HUES64 (cell line): ENCODE data around the gene CTIF.

ENCODE experiments used
- H3K27ac ChIP-seq: 2 replicates; pipeline ENCODE4 v1.7.0; 2013; ENCODE audit warnings: low read depth, low read length, inconsistent platforms
- H3K27me3 ChIP-seq: 2 replicates; pipeline ENCODE4 v1.6.1; 2013; ENCODE audit warnings: mild to moderate bottlenecking, low read length; ENCODE audit not compliant: insufficient read depth
- H3K36me3 ChIP-seq: 2 replicates; pipeline ENCODE4 v1.6.1; 2013; ENCODE audit warnings: mild to moderate bottlenecking, low read length; ENCODE audit not compliant: insufficient read depth
- H3K4me1 ChIP-seq: 2 replicates; pipeline ENCODE4 v1.6.1; 2013; ENCODE audit warnings: mild to moderate bottlenecking, low read length, moderate library complexity; ENCODE audit not compliant: insufficient read depth
- H3K4me3 ChIP-seq: 2 replicates; pipeline ENCODE4 v1.5.1; 2013; ENCODE audit warnings: mild to moderate bottlenecking, low read length, moderate library complexity
- H3K9ac ChIP-seq: 2 replicates; pipeline ENCODE4 v1.6.1; 2013; ENCODE audit warnings: mild to moderate bottlenecking, low read depth, low read length
- H3K9me3 ChIP-seq: 2 replicates; pipeline ENCODE4 v1.6.1; 2013; ENCODE audit warnings: low read depth, low read length; ENCODE audit not compliant: insufficient read depth
- WGBS: fragments of 150-250, 120-280 bp; methylation state at CpG from one replicate; pipeline ENCODE4 v1.1.7; 2013; ENCODE audit warnings: missing lambda C conversion rate; 5-methylcytosine and 5-hydroxymethylcytosine counted together

Gene CTIF

DNA sequence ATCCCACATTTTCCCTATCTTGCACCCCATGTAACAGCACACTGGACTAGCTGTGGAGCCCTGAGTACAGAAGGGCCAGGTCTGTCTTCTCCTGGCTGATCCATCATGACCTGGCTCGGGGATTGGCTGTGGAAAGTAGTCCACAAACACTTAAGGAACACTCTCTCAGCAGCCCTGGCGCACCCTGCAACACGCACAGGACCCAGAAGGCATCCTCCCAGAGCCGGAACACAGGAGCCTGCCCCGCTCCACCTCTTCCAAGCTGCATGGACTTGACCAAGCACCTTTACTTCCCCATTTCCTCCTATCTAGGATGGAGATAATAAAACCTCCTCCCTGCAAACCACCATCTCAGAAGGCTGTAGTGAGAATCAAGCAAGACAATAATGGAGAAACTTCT is 151.7 kb downstream of the CTIF start:
- Histone ChIP-seq H3K4me3 (no peak overlapping the region), H3K27me3 (no peaks in the 10 kb centered on the region), H3K4me1 (no peaks in the 10 kb centered on the region), H3K9me3 (no peaks in the 10 kb centered on the region), H3K27ac (no peak overlapping the region), H3K9ac (no peak overlapping the region), H3K36me3 (no peaks in the 10 kb centered on the region)
- WGBS = 97% methylated on average over 5 of the region's 5 CpGs

DNA sequence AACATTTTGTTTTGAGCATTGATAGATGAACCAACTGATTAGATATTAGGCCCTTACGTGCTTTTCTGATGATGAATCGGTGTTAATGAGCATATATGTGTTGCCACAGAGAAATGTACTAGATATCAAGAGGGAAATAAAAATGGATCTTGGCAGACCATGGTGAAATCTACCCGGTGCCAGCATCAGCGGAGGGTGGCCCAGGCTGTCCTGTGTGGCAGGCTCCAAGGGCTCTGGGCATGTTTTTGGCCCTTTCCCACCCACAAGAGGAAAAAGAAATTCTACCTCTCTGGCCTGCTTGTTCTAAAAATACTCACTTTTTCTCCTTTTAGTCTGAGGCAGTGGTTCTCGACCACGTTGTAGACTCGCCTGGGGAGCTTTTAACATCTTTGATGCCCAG is 154.2 kb downstream of the CTIF start:
- no peaks in the 10 kb centered on the region for H3K9me3 ChIP-seq
- 88% methylated on average over 7 of the region's 7 CpGs for WGBS
- no peaks in the 10 kb centered on the region for H3K27me3 ChIP-seq
- H3K4me1 ChIP-seq = no peaks in the 10 kb centered on the region
- H3K9ac ChIP-seq = no peak overlapping the region
- no peak overlapping the region for H3K27ac ChIP-seq
- no peaks in the 10 kb centered on the region for H3K36me3 ChIP-seq
- no peak overlapping the region for H3K4me3 ChIP-seq

DNA sequence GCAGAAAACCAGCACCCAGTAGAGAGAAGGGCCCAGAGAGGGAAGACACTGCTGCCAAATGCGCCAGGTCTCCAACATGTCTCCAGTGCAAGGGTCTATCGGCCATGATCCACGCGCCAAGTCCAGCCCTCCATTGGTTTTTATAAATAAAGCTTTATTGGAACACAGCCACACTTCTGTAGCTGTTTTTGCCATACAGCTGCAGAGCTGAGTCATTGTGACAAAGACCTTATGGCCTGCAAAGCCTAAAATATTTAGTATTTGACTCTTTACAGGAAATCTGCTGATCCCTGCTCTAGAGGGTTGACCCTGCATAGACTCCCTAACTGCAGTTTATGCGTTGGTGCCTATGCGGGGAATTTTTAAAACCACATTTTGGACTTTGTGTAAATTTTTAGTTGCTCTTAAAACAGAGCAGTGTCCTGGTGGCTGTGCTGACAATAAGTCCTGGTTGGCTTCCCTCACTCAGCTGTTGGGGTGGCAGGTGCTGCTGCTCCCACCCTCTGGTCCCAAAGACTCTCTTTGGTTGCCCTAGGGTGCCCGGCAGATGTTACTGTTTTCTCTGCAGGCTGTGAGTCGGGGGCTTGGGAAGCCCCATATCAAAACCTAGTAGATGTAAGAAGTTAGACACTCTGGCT is 154.9 kb downstream of the CTIF start:
- Histone ChIP-seq H3K9ac (no peak overlapping the region), H3K27ac (no peak overlapping the region), H3K9me3 (no peaks in the 10 kb centered on the region), H3K36me3 (no peaks in the 10 kb centered on the region), H3K4me3 (no peak overlapping the region), H3K27me3 (no peaks in the 10 kb centered on the region), H3K4me1 (no peaks in the 10 kb centered on the region)
- 95% methylated on average over 8 of the region's 8 CpGs for WGBS

DNA sequence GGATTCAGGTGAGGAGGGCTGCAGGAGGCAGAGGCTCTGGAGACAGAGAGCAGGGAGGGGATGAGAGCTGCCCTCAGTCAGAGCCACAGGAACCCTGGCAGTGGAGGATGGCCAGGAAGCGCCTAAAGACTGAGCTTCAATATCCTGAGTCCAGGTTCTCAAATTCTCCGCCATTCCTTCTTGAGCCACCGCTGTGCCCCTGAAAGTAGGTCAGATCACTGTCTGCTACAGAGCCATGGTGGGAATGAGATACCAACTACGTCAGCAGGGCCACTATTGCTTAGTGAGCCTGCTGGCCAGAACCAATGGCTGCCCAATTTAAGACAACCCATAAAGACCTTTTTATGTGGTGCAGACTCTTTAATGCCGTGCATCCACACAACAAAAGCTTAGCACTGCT is 155.5 kb downstream of the CTIF start:
- 96% methylated on average over 5 of the region's 5 CpGs for WGBS
- Histone ChIP-seq H3K4me1 (no peaks in the 10 kb centered on the region), H3K9ac (no peak overlapping the region), H3K27me3 (no peaks in the 10 kb centered on the region), H3K27ac (no peak overlapping the region), H3K9me3 (no peaks in the 10 kb centered on the region), H3K4me3 (no peak overlapping the region), H3K36me3 (no peaks in the 10 kb centered on the region)

DNA sequence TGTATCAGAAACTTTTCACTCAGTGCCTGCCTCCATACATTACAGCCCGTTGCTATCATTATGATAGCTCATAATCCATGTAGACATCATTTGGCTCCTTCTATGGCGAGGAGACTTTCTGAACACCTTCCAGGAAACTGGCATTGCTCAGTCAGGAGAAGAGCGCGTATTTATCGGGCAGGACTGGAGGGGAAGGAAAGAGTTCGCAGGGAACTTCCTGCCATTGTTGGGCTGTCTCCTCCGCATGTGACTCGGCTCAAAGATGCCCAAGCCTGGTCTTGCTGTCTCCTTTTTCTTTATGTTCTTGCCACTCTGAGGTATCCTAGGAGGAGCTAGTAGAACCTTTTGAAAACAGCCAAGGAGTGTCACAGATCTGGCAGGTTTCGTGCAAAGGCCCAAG is 156.8 kb downstream of the CTIF start:
- no peaks in the 10 kb centered on the region for H3K9me3 ChIP-seq
- H3K27me3 ChIP-seq = no peaks in the 10 kb centered on the region
- no peaks in the 10 kb centered on the region for H3K36me3 ChIP-seq
- H3K27ac ChIP-seq = no peak overlapping the region
- no peaks in the 10 kb centered on the region for H3K4me1 ChIP-seq
- no peak overlapping the region for H3K4me3 ChIP-seq
- 94% methylated on average over 9 of the region's 9 CpGs for WGBS
- H3K9ac ChIP-seq = no peak overlapping the region

DNA sequence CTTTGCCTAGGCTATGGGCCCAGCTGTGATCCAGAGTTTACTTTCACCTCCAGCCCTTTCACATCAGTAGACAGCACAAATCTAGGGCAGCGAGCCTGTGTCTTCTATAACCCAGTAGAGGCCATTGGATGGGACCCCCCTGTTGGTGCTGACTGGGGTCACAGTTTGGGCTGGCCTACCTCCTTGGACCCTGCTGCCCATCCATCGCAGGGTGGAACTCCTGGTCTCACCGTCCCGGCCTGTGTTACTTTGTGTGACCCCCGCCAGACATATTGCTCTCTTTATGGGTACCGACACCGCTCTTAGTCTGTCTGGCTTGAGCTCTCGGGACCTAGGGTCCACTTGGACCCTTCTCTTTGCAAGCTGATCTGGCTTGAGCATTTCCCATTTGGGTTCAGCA is 157.4 kb downstream of the CTIF start:
- H3K4me1 ChIP-seq = no peaks in the 10 kb centered on the region
- no peaks in the 10 kb centered on the region for H3K36me3 ChIP-seq
- H3K27ac ChIP-seq = no peak overlapping the region
- no peak overlapping the region for H3K4me3 ChIP-seq
- H3K9me3 ChIP-seq = no peaks in the 10 kb centered on the region
- 96% methylated on average over 8 of the region's 8 CpGs for WGBS
- H3K27me3 ChIP-seq = no peaks in the 10 kb centered on the region
- H3K9ac ChIP-seq = no peak overlapping the region

- Histone ChIP-seq H3K27me3 (no peaks in the 10 kb centered on the region), H3K36me3 (no peaks in the 10 kb centered on the region), H3K4me1 (no peaks in the 10 kb centered on the region), H3K9ac (no peak overlapping the region), H3K4me3 (no peak overlapping the region), H3K9me3 (no peaks in the 10 kb centered on the region), H3K27ac (no peak overlapping the region)
- 100% methylated on average over 1 of the region's 1 CpG for WGBS
Observed at GRCh38 chr18:48697441-48697840, 158.6 kb downstream of the CTIF start.

DNA sequence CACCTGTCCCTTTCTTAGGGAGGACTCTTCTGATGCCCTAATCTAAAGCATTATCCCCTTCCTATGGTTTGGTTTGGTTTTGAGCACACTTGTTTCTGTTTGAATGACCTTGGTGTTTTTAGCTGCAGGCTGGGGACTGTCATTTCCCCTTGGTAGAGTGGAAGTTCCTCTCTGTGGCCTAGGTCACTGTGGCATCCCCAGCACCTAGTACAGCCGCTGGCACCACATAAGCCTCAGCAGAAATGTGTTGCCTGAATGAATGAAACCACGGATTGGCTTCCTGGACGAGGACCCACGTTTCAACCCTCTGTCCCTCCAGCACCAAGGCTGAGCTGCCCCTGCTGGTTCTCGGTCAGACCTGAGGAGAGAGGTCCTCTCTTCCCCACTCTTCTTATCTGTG is 159.9 kb downstream of the CTIF start:
- 92% methylated on average over 5 of the region's 5 CpGs for WGBS
- no peaks in the 10 kb centered on the region for H3K4me1 ChIP-seq
- no peak overlapping the region for H3K27ac ChIP-seq
- H3K9me3 ChIP-seq = no peaks in the 10 kb centered on the region
- H3K27me3 ChIP-seq = no peaks in the 10 kb centered on the region
- H3K36me3 ChIP-seq = no peaks in the 10 kb centered on the region
- H3K9ac ChIP-seq = no peak overlapping the region
- no peak overlapping the region for H3K4me3 ChIP-seq

GRCh38 chr18:48699761-48700160 is 160.9 kb downstream of the CTIF start:
- H3K9ac ChIP-seq = no peak overlapping the region
- 81% methylated on average over 7 of the region's 7 CpGs for whole genome bisulfite sequencing
- no peaks in the 10 kb centered on the region for H3K27me3 ChIP-seq
- no peaks in the 10 kb centered on the region for H3K9me3 ChIP-seq
- H3K4me3 ChIP-seq = no peak overlapping the region
- no peaks in the 10 kb centered on the region for H3K36me3 ChIP-seq
- no peaks in the 10 kb centered on the region for H3K4me1 ChIP-seq
- H3K27ac ChIP-seq = no peak overlapping the region

GRCh38 chr18:48700446-48700845 is 161.6 kb downstream of the CTIF start:
- H3K4me3 ChIP-seq = no peak overlapping the region
- no peaks in the 10 kb centered on the region for H3K9me3 ChIP-seq
- H3K4me1 ChIP-seq = no peaks in the 10 kb centered on the region
- H3K36me3 ChIP-seq = no peaks in the 10 kb centered on the region
- no peak overlapping the region for H3K9ac ChIP-seq
- 95% methylated on average over 9 of the region's 9 CpGs for WGBS
- H3K27me3 ChIP-seq = no peaks in the 10 kb centered on the region
- no peak overlapping the region for H3K27ac ChIP-seq

- H3K4me3 ChIP-seq = no peak overlapping the region
- 94% methylated on average over 6 of the region's 9 CpGs for WGBS
- H3K27me3 ChIP-seq = no peaks in the 10 kb centered on the region
- H3K9me3 ChIP-seq = no peaks in the 10 kb centered on the region
- no peak overlapping the region for H3K27ac ChIP-seq
- no peaks in the 10 kb centered on the region for H3K4me1 ChIP-seq
- no peaks in the 10 kb centered on the region for H3K36me3 ChIP-seq
- H3K9ac ChIP-seq = no peak overlapping the region
Observed at GRCh38 chr18:48702346-48703027, 163.7 kb downstream of the CTIF start.

DNA sequence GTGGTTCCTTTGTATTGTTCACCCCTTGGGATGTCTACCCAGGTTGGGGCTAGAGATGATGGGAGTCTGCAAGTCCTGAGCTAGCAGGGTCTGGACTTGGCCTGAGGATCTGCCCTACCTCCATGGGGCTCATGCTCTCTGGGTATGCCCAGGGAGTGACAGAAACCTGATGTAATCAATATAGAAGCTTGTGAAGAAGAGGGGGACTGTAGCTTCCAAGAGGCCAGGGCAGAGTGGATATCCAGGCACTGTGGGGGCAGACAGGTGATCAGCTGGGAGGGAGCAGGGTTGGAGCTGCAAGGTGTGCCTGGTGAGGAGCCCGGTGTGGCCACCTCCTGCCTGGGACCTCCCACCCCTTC is 164.2 kb downstream of the CTIF start:
- Histone ChIP-seq H3K27ac (no peak overlapping the region), H3K9ac (no peak overlapping the region), H3K4me1 (no peaks in the 10 kb centered on the region), H3K9me3 (no peaks in the 10 kb centered on the region), H3K27me3 (no peaks in the 10 kb centered on the region), H3K4me3 (no peak overlapping the region), H3K36me3 (no peaks in the 10 kb centered on the region)
- WGBS = 92% methylated on average over 1 of the region's 1 CpG
